Measurements from ENCODE around the gene PPP1R9B. TPM values are rescaled to one million over a fixed set of nuclear protein-coding genes. Genes with fewer than 3 reads are reported as not detected.

The PPP1R9B gene
- total RNA-seq, 2 donors from 2014 or later = 36.2 to 79.7 TPM

DNA sequence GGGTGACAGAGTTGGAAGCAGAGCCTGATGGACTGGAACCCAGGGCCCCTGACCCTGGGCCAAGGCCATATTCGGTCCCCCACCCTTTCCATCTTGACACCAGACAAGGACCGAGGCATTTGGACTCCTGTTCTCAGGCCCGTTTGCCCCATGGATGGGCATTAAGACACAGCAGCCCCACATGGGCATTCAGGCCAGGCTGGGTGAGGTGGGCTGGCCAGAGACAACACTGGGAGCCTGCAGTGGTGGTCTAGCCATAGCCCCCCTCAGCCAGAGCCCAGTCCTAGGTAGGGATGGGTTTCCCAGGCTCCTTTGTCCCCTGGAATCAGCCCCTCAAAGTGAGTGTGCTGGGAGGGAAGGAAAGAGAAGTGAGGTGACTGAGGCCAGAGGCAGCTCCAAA lies 53.7 kb downstream of the PPP1R9B start:
- H3K27me3 ChIP-seq (replicated peaks; ENCODE audit: insufficient read depth) = no peaks in the 10 kb centered on the region
- H3K27ac ChIP-seq = no peak overlapping the region
- no peaks in the 10 kb centered on the region for H3K9me3 ChIP-seq
- H3K4me3 ChIP-seq = peak overlapping the region in 1 of 2 donors; percentile 76
- no peak for DNase-seq (ENCODE audit: low spot score)
- H3K36me3 ChIP-seq = no peaks in the 10 kb centered on the region
- TF ChIP-seq POLR2AphosphoS5 (IDR thresholded peaks at IDR 0.05) = no peak
- TF ChIP-seq, protein P1, sequence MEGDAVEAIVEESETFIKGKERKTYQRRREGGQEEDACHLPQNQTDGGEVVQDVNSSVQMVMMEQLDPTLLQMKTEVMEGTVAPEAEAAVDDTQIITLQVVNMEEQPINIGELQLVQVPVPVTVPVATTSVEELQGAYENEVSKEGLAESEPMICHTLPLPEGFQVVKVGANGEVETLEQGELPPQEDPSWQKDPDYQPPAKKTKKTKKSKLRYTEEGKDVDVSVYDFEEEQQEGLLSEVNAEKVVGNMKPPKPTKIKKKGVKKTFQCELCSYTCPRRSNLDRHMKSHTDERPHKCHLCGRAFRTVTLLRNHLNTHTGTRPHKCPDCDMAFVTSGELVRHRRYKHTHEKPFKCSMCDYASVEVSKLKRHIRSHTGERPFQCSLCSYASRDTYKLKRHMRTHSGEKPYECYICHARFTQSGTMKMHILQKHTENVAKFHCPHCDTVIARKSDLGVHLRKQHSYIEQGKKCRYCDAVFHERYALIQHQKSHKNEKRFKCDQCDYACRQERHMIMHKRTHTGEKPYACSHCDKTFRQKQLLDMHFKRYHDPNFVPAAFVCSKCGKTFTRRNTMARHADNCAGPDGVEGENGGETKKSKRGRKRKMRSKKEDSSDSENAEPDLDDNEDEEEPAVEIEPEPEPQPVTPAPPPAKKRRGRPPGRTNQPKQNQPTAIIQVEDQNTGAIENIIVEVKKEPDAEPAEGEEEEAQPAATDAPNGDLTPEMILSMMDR (IDR thresholded peaks at IDR 0.05) = no peak
- TF ChIP-seq POLR2A (IDR thresholded peaks at IDR 0.05) = no peak
- WGBS = 78% methylated on average over 3 of the region's 3 CpGs
- intact Hi-C loops (cut with DNase I) = loop anchor here (10.0 kb wide), 1 partner anchor 58 kb away; the partner anchor contains the start of gene PPP1R9B
- peaks cover 4% of the 10 kb centered on the region for H3K4me1 ChIP-seq (replicated peaks)

DNA sequence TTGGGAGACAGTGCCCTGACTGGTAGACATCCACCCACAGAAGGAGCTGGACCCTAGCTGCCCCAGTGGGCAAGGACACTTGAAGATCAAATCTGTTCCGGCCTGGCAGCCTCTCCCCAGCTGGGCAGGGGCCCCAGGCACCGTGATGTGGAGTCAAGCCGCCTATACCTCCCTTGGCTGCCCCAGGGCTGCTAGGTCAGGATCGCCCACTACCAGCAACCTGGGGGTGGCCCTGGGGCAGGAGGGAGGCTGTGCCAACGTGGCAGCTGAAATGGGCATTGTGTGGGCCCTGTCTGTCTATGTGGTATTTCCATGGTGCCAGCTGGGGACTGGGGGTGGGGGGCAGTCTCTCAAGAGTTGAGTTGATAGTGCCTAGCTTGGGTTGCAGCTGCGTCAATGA lies 54.4 kb downstream of the PPP1R9B start:
- no peaks in the 10 kb centered on the region for H3K27me3 ChIP-seq (replicated peaks; ENCODE audit: insufficient read depth)
- intact Hi-C loops (cut with DNase I) = loop anchor here (10.0 kb wide), 1 partner anchor 59 kb away; the partner anchor contains the start of gene PPP1R9B
- TF ChIP-seq, protein P1 (IDR thresholded peaks at IDR 0.05) = no peak
- TF ChIP-seq POLR2A (IDR thresholded peaks at IDR 0.05) (no peak), POLR2AphosphoS5 (IDR thresholded peaks at IDR 0.05) (no peak)
- H3K9me3 ChIP-seq = no peaks in the 10 kb centered on the region
- peak overlapping the region; percentile 67 to 73 for H3K27ac ChIP-seq
- no peaks in the 10 kb centered on the region for H3K36me3 ChIP-seq
- H3K4me1 ChIP-seq (replicated peaks) = peaks cover 4% of the 10 kb centered on the region
- H3K4me3 ChIP-seq = peak overlapping the region; percentile 76 to 80
- no peak for DNase-seq (ENCODE audit: low spot score)
- WGBS = 5% methylated on average over 5 of the region's 6 CpGs

DNA sequence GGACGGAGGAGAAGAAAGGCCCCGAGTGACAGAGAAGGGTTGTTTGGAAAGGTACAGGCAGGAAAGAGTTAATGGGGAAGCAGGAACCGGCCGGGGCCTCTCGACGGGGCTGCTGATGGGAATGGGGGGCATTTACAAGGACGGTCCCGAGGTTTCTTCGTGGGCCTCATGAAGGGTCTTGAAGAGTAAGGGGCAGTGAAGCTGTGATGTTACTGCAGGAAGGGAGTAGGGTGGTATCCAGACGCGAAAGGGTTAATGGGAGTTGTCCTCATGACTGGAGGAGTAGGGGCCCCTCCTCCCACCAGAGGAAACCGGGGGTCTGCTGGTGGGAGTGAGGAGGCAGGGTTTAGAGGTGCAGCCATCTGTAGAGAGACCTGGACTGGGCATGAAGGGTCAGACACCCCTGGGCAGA lies 54.8 kb downstream of the PPP1R9B start:
- no peak for DNase-seq (ENCODE audit: low spot score)
- 1% methylated on average over 12 of the region's 12 CpGs for WGBS
- H3K36me3 ChIP-seq = no peaks in the 10 kb centered on the region
- H3K4me3 ChIP-seq = peak overlapping the region; percentile 76 to 80
- intact Hi-C loops (cut with DNase I) = loop anchor here (2.0 to 10.0 kb wide), 2 partner anchors 59 to 201 kb away; partner anchors contain the start of gene PPP1R9B
- peaks cover 4% of the 10 kb centered on the region for H3K4me1 ChIP-seq (replicated peaks)
- no peaks in the 10 kb centered on the region for H3K9me3 ChIP-seq
- TF ChIP-seq POLR2AphosphoS5 (IDR thresholded peaks at IDR 0.05) (no peak), POLR2A (IDR thresholded peaks at IDR 0.05) (no peak)
- TF ChIP-seq, protein P1 (IDR thresholded peaks at IDR 0.05) = no peak
- H3K27ac ChIP-seq = peak overlapping the region; percentile 67 to 73
- no peaks in the 10 kb centered on the region for H3K27me3 ChIP-seq (replicated peaks; ENCODE audit: insufficient read depth)

DNA sequence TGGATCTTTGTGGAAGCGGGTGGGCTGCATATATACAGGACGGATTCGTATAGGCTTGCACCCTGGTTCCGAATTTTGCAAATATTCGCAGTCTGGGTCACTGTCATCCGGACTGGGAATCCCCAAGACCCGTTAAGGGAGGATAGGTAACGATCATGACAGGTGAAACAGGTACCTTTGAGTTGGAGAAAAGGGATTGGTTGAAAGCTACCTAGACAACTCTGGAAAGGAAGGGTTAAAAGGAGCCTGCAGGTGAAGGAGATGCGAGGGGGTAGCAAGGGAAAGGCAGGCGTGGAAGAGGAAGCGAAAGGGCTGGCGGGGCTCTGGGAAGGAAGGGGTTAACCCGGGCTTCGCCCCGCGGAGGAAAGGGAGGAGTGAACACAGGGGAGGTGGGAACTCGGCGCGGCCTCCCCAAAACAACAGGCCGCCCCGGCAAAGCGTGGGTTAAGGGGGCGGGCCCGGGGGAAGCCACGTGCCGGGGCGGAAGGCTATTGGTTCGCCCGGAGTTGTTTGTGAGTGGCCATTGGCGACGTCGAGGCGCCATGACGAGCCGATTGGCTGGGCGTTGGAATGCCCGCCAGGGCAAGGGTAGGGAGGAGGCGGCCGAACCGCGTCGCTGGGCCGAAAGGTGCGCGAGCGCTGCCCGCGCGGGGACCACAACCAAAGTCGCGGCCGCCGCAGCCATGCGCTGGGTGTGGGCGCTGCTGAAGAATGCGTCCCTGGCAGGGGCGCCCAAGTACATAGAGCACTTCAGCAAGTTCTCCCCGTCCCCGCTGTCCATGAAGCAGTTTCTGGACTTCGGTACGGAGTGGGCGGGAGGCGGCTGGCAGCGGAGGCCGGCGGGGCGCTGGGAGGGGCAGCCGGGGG lies 55.5 kb downstream of the PPP1R9B start, which contains the start of gene PDK2:
Gene PDK2 (plus strand): TSS at position 599 of the 867 bp plus-strand sequence. CDS start 85 bp downstream, at position 684.
- intact Hi-C loops (cut with DNase I) = loop anchor here (2.0 to 10.0 kb wide), 2 partner anchors 60 to 202 kb away; partner anchors contain the start of gene PPP1R9B
- under 1% methylated on average over 68 of the region's 68 CpGs for WGBS

More for the DNA sequence above, 55.5 kb downstream of the PPP1R9B start, which contains the start of gene PDK2:
- peak; percentile 96 for DNase-seq (ENCODE audit: low spot score)
- Histone ChIP-seq H3K4me3 (peak within 1 kb of the TSS; percentile 76 to 80), H3K36me3 (no peaks in the 10 kb centered on the region), H3K27ac (peak within 1 kb of the TSS; percentile 67 to 73), H3K9me3 (no peaks in the 10 kb centered on the region), H3K27me3 (replicated peaks; ENCODE audit: insufficient read depth) (no peaks in the 10 kb centered on the region), H3K4me1 (replicated peaks) (peaks cover 4% of the 10 kb centered on the region)
- TF ChIP-seq POLR2AphosphoS5 (IDR thresholded peaks at IDR 0.05) = peak; percentile 97
- TF ChIP-seq, protein P1 (IDR thresholded peaks at IDR 0.05) = peak in 2 of 4 experiments; percentile 34 to 43
- peak; percentile 70 for TF ChIP-seq POLR2A (IDR thresholded peaks at IDR 0.05)

All from prostate gland (tissue), 2 donors.